ENCODE measurements around the gene CNNM4.

CNNM4 gene

DNA sequence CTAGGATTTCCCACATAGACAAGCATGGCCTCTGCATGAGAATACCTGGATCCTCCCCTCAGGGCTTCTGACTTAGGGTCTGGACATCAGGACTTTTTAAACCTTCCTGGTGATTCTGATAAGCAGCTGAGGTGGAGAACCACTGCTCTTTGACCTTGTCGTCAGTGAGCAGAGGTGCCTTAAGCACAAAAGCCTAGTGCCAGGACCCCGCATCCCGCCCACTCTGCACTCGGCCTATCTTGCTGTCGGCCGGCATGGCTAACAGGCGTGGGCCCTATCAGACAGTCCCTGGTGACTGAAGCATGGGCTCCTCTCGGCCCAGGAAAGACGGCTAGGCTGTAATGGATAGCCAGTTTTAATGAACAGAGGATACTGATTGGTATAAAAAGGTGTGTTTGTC, 76.9 kb downstream of the CNNM4 start:
- no peak for DNase-seq

DNA sequence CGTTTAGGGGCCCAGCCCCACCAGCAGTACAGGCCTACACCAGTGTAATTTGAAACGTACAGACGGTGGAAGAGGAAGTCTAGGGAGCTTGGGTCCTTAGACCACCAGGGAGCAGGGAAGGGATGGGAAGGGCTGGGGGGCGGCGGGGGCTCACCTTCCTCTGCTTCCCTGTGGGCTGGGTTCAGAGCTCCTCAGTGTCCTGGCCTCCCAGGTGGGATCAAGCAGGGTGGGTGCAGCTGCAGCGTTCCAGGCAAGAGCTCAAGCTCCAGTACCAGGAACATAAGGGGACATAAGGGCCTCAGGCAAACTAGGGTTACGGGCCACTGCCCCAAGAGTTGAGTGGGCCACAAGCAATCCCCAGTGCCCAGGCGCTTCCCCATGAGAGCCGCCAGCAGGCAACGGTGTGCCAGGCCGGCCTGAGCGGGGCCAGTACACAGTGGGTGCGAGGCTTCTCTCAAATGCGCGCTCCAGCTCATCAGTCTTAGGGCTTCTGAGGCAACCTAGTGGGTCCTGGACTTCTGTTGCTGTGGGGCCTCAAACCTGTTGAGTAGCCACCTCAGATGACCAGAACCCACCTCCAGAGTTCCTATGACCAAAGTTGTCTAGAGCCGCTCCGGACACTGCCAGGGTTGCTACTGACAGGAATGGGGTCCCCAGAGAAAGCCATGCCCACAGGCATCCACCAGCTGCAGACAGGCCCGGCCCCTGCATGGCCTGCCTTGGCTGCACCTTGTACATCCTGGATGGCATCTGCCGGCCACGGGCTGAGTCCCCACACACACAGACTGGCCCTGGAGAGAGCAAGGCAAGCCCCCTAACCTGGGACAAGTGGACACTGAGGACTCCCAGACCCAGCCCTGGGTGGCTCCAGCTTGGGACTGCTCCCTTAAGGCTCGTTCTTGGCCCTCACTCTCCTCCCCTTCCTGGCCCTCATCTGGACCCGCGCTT, 77.9 kb downstream of the CNNM4 start:
- no peak for DNase-seq

DNA sequence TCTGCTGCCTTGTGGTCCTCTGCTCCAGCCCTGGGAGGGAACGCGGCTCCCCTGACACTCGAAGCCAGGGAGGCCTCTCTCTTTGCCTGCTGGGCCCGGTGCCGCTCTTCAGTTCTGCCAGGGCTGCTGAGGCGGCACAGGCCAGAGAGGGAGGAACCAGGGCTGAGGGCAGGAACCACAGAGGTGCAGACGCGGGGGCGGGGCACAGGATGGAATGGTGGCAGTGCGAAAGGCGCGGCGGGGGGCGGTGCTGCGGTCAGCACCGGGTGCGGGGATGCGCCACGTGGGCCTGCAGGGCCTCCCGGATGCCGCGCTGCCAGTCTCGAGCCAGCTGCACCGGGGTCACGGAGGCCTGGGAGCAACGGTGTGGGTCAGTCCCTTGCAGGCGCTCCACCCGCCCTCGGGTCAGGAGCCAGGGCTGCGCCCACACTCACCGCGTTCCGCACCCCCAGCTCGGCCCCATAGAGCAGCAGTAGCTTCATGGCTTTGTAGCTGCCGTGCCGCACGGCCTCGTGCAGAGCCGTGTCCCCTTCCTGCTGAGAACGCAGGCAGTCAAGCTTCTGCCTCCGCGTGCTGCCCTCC, 78.7 kb downstream of the CNNM4 start:
- no peak for DNase-seq

DNA sequence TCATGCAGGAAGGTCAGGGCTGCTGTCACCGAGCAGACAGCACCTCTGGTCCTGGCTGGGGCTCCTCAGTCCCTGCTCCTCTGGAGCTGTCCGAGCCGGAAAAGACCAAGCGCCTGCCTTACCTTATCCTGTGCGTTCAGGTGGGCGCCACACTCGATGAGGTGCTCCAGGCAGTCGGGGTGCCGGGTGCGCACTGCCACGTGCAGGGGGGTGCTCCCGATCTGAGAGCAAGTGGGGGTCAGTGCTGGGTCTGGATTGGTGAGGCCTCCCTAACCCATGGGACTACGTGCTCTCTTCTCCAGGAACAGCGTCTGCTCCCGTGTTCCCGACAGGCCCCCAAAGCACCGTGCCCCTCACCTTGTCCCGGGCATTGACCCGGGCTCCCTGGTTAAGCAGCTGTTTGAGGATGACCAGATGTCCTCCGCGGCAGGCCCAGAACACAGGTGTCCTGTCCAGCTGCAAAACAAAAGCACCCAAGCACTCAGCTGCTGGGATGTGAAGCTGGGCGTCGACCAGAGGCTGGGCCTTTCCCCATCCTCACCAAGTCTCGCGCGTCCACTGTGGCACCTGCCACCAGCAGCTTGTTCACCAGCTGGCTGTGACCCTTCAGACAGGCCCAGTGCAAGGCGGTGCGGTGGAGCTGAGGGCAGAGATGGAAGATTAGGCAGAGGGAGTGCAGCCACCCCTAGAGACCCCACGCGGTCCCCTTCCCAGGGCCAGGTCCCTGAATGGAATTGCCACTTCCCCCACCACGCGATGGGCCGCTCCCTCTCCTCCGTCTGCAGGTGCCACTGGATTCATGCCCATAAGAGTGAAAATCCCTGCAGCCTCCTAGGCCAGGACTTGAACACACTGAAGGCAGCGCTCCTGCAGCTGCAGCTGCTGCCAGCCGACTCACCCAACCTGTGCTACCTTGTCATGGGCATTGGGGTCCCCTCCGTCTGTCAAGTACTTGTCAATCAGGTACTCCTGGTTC, 79.5 kb downstream of the CNNM4 start:
- DNase-seq = no peak

DNA sequence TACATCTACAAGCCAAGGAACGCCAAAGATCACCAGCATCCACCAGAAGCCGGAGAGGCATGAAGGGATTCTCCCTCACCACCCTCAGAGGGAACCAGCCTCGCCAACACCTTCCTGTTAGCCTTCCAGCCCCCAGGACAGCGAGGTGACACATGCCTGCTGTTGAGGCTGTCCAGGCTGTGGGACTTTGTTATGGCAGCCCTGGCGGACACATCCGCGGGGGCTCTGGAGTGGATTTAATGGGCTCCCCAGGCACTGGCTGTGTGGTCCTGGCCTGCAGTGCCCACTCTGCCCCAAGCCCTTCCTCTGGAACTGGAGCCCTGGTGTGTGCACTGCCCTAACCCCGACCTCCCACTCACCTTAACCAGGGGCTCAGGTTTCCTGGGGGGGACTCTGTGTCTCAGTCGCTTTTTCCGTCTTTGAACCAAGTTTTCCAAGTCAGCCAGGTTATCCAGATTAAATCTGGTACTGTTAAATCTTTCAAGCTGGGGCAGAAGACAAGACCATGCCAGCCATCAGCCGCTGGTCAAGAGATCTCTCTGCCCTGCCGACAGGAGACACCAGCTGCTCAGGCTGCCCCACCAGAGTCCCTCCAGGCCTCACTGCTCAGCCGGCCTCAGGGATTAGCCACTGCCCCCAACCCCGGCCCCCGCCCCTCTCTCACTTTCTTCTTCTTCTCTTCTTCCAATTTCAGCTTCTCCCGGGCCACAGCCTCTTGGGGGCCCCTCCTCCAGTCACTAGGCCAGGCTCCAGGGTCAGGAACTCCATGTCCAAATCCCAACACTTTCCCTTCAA, 81.2 kb downstream of the CNNM4 start:
- no peak for DNase-seq

DNA sequence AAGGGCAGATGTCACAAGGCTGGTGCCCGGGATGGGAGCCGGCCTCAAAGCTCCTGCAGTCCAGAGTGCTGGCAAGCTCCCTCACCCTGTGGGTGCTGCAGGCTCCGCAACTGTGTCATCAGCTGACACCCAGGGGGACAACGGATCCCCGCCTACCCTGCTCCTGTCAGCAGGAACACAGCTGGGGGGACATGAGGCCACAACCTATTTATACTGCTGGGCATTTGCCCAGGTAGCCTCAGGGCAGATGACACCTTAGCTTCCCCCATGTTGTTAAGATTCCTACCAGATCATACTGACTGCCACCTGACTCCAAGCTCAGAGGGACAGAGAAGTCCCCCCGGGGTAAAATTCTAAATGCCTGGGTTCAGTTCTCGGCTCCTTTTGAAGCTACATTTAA, 81.9 kb downstream of the CNNM4 start:
- DNase-seq = no peak

DNA sequence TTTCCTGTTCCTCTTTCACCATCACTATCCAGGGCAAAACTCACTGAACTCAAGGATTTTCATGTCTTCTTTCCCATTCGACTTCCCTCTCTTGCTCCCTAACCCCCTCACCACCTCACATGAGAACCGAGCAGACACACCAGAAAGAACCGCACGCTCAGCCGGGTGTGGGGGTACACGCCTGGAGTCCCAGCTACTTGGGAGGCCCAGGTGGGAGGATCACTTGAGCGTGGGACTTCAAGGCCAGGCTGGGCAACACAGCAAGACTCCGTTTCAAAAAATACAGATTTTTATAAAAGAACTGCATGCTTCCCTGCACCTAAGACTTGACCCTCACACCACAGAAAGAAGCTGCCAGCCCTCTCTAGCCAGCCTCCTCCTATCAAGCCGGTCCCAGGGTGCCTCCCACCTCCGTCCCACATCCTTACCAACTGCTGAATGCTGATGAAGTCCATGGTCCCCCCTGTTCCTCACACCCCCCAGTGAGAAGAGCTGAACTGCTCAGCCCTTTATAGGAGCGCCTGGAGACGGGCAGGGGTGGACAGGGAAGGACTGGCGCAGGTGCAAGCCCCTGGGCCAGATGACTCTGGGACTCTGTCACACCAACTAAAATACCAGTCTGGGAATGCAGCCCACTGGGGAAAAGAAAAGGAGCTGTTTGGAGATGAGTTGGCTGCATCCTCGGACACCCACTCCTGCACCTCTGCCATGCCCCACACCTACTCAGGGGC, 83.0 kb downstream of the CNNM4 start, which contains the start of gene ANKRD23:
ANKRD23 (minus strand) TSS at position 484 of the 731 bp plus-strand sequence; CDS start at position 455, 29 bp downstream.
- no peak for DNase-seq

DNA sequence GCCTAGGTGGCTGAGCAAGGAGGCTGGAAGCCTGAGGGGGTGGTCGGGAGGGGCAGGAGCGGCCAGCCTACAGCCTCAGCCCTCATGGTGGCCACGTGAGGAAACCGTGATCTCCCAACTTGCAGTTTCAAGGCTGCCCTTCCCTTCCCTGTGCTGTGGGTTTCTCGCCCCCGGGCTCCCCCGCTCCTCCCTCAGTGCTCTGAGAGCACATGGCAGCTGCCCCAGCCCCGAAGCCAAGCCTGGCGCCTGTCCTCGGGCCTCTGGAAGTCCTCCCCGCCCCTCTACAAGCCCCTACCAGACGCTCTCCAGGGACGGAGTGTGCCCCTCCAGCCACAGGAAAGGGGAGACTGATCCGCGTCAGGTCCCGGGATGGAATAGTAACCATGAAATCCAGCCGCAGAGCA, 83.7 kb downstream of the CNNM4 start:
- no peak for DNase-seq

DNA sequence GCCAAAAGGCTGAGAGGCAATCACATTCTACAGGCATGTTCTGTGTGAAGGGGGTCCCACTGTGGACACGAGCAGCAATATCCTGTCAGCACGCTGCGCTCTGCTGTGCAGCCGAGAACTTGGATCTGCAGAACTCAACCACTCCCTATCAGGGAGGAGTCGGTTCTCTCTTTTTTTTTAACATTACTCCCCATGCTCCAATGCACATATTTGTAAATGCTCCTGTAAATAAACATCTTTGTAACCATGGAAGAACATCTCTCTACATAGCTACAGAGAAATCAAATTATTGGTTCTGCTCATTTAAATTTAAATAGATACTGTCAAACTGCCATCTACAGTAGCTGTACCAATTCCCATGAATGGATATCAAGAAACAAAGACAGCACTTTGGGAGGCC, 86.1 kb downstream of the CNNM4 start:
- DNase-seq = no peak

DNA sequence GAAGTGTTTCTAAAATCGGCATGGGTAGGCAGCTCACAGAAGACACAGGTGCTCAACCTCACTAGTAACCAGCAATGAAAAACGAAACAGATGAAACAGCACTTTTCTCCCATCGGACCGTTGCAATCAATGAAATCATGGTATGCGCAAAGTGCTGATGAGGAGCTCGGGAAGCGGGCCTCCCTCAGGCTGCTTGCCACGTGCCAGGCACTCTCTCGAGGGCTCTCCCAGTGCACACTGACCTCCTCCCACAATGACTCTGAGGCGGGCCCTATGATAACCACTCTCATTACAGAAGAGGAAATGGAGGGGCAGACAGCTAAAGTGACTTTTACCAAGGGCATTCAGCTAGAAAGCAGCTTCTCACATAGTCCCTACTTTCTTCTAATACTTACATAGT, 86.9 kb downstream of the CNNM4 start:
- no peak for DNase-seq

DNA sequence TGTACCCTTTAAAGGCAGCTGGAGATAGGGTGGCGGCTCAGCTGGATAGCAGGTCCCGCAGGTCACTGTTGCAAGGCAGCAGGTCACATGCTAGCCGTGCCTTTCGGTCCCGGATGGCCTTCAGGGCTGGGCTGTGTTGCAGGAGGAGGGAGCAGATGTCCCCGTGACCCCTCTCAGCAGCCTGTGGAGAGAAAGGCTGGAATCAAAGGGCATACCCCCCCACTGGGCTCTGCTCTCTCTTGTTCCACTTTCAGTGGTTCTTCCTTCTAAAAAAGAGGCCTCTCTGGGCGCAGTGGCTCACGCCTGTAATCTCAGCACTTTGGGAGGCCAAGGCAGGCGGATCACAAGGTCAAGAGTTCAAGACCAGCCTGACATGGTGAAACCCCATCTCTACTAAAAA, 87.6 kb downstream of the CNNM4 start:
- no peak for DNase-seq

DNA sequence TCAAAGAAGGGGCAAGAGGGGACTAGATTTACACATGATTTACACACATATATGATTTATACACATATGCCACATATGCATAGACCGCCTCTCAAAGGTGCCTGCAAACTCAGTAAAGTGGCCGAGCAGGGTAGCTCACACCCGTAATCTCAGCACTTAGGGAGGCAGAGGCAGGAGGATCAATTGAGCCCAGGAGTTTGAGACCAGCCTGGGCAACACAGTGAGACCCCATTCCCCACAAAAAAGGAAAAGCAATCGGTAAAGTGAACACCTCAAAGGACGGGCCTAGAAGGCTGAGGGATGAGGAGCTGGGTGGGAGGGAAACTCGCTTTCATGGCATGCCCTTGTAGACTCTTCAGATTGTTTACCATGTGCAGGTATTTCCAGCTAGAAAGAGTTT, 92.0 kb downstream of the CNNM4 start:
- no peak for DNase-seq

DNA sequence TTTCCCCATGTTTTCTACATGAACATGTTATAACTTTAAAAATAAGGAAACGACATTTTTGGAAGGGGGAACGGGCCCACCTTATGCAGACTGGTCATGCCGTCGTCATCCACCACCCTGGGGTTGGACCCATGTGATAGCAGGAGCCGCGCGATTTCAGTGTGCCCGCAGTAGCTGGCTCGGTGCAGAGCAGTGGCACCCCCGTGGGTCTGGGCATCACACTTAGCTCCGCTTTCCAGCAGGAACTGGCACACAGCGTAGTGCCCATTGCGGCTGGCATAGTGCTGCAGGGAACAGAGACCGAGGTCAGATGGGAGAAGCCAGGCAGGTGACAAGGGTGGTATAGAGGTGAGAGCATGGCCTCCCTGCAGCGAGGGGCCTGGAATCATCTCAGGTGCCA, 92.6 kb downstream of the CNNM4 start:
- no peak for DNase-seq

DNA sequence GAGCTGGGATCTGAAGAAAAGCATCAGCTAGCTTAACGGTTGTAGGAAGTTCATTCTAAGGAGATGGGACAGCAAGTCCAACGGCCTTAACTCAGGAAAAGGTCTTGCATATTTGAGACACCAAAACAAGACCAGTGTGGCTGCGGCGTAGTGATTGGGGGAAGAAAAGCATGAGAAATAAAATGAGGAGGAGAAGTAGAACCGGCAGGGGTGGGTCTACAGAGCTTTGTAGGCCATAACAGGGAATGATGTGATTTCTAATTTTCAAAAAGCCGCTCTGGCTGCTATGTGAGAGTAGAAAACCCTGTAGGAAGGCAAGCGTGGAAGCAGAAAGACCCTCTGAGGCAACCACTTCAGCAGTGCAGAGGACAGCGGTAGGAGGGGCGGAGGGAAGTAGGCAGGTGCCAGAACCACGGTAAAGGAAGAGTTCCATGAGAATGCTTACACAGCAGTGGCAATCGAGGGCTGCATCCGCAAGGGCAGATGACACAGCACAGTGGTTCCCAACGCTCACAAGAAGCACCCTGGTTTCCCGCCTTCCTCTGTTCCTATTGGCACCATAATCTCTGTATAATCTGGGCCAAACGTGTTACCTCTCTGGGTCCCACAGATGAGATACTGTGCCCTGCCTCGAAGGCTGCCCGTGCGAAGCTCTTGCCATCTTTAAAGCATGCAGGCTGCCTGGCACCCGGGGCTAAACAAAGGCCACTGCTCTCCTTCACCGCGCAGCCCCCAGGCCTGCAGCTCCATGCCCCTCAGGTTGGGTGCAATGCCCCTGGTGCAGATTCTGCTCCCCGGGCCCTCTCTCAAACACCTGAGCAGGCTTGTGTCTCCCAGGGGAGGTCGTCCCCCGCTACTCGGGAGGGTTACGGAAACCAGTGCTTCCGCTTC, 96.3 kb downstream of the CNNM4 start:
- DNase-seq = peak; percentile 12 to 59

DNA sequence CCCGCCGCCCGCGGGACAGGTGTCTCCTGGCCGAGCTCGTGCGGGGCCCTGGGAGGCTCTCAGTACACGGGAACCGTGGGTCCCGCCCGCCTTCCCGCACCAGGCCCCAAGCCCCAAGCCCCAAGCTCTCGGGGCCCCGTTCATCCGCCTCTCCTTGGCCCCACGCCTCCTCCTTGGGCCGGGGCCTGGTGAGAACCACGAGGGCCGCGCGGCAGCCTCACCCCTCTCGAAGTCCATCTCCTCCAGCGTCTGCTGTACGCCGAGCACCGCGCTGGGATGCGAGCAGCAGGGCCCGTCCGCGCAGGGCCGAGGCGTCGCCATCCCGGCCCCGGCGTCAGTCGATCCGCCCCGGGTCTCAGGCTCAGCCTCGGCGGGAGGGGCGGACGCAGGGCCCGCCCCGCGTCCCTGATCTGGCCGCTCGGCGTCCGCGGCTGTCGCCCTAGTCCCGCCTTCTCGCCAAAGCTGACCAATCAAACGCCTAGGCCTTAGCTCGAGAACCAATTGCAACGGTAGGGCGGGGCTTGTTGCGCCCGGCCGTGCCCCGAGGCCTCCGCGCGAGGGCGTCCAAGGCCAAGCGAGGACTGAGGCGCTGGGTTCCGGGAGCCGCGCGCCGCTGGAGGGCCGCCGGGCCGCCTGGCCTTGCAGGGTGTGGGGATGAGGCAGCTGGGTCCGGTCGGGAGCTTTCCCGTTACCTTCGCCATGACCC, 97.1 kb downstream of the CNNM4 start, which contains the start of gene ANKRD39:
ANKRD39 (minus strand) TSS at position 350 of the 706 bp plus-strand sequence; CDS start at position 321, 29 bp downstream.
- peak; percentile 98 for DNase-seq

DNA sequence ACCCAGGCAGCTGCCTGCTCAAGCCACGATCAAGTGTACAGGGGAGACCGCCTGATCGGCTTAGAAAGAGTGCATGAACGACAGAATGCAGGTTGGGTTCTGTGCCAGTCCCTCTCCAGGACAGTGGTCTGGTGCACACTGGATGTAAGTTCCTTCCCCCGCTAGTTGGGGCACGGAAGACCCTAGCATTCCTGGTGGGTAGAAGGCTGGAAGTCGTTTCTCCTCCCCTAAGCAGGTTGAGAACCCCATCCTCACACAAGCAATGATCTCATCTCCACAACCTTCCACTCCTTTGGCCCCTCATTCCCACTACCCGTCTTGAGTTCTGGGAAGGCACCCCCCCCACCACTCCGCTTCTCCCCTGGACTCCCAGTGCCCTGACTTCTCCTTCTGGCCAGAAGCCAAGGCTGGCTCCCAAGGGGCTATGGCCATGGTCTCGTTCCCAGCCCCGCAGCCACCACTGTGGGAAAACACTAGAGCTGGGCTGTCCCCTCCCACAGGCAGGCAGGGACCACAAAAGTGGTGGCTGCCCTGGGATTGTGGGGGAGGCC, 98.5 kb downstream of the CNNM4 start:
- DNase-seq = no peak

DNA sequence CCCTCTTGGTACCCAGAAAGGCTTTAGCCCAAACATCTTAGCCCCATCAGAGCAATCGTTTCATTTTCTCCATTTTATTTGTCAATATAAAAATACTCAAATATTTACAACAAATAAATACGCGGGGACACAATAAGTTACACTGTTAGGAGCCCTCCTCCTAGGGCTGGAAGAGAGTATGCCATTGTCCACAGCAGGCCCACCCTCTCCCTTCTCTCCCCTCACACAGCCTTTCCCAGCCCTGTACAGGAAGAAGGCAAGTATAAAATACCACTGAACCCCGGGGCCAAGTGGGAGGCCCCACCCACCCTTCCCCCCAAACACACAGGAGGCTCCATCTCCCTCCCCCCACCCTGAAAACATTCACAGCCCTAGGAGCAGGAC, 99.0 kb downstream of the CNNM4 start:
- DNase-seq = no peak

DNA sequence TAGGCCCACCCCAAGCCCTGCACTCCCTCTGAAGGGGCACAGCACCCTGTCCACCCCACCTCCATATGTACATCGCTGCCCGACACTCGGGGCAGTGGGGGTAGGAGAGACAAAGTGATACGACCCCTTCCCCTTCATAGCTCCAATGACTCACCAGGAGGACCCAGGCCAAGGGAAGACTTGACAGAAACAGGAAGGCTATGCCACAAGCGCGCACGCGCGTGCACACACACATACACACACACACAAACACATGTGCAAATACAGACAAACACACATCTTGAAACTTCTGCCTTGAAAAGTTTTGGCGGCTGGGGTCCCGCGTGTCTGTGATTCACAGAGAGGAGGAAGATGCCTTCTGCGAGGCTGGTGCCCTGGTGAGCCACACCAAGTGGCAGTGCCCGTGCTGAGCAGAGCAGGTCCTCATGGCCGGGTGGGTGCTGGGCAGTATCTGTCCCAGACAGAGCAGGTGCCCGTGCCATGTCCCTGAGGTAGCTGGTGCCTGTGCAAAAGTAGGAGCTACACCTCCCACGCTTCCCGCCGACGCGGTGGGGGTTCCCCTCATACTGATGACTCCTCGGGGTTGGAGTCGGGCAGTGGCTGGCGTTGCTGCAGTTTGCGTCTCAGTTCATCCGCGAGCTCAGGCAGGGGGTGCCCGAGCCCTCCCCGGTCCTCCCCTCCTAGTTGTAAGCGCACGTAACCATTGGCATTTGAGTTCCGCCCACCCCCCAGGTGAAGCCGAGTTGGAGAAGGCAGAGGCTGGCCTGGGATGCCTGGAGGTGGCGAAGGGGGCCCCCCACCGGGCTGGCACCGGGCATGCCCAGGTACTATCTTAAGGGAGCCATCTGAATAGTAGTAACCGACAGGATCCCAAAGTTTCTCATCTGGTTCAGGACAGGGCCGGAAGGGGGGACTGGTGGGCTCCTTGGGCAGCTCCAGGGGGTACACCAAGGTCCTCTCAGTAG, 99.6 kb downstream of the CNNM4 start:
- no peak for DNase-seq
